GM21360 (cell line): ENCODE measurements around the gene GPR55.
"Not testable (repeated sequence)": the region's sequence is repeated elsewhere in the genome, so short reads cannot be mapped to it uniquely, and the experiment has no call there.

Experiments used
- ATAC-seq: cut with Tn5 transposase; IDR thresholded peaks from one replicate; pipeline ENCODE4 v1.9.1; 2021; ENCODE audit warnings: mild to moderate bottlenecking, moderate library complexity; ENCODE audit not compliant: unreplicated experiment

Gene GPR55

GRCh38 chr2:230936243-230936642, 11.2 kb upstream of the GPR55 start:
- ATAC-seq = not testable (repeated sequence)

DNA sequence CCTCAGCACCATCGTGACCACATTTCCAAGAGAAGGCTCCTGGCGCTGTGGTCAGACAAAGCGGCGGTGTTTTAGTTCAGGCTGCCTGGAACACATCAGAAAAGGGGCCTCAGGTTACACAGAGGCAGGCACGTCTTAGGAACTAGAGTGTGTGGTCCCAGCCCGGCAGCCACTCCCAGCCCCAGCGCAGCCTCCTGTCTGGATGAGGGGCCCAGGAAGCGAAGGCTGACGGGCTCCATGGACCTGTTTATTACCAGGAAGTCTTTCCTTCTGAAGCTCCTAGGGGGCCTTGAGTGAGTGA, 10.0 kb upstream of the GPR55 start:
- no peak for ATAC-seq

DNA sequence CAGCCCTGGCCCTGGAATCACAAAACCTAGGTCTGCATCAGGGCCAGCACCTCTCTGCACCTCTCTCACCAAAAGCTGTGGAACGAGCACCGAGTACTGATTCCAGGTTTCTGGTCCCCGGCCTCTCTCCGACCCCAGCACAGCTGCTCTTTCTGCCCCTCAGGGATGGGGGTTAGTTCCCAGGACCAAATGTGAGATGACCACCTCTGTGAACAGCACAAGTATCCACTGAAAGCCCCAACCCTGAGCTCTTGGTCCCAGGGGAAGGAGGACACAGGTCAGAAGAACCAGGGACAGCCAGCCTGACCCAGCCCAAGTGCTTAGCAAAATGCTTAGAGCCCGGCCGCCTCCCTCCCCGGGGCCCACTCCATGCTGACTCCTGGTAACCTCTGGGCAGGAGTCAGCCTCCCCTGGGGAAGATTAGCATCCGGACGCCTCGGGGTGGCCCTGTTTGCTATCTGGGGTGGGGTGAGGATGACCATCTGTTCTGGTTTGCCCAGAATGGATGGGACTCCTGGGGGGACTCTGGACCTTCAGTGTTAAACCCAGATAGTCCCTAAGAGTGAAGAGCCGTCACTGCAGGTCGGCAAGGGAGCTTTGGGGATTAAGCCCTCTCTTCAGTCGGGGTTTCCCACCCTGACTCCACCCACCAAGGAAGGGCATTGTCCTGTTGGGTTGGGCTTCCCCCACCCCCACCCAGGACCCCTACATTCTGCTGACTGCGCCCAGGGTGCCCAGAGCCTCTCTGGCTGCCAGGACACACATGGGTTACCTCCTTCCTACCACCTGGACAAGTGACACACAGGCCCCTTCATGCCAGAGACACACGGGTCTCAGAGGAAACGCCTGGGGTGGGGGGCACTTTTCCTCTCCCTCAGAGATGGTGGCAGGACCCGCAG, 9.4 kb upstream of the GPR55 start:
- ATAC-seq = no peak

DNA sequence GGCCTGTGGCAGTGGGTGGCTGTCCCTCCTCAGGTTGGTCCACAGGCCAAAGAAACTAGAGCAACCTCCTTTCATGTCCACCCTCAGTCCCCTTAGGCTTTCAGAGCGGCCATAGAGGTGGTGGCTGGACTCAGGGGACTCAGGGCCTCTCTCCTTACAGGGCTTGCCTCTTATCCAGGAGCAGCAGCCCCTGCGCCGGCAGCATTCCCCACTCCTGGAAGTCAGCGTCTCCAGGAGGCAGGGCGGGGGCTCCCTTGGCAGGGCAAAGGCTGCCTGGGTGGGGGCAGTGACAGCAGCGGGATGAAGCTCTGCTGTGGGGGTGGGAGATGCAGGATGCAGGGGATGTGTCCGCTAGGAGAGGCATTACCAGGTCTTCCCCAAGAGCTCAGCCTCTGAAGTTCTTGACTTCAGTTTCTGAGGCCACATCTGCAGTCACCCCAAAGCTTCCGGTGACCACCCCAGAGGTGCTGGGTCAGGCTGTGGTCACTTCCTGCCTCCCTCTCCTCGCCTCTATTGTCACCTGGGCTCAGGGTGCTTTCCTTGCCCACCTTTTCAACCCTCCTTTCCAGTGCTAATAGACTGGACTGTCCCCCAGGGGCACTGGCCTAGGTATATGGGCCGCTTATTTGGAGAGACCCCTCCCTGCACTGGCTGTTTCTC, 8.6 kb upstream of the GPR55 start:
- no peak for ATAC-seq

DNA sequence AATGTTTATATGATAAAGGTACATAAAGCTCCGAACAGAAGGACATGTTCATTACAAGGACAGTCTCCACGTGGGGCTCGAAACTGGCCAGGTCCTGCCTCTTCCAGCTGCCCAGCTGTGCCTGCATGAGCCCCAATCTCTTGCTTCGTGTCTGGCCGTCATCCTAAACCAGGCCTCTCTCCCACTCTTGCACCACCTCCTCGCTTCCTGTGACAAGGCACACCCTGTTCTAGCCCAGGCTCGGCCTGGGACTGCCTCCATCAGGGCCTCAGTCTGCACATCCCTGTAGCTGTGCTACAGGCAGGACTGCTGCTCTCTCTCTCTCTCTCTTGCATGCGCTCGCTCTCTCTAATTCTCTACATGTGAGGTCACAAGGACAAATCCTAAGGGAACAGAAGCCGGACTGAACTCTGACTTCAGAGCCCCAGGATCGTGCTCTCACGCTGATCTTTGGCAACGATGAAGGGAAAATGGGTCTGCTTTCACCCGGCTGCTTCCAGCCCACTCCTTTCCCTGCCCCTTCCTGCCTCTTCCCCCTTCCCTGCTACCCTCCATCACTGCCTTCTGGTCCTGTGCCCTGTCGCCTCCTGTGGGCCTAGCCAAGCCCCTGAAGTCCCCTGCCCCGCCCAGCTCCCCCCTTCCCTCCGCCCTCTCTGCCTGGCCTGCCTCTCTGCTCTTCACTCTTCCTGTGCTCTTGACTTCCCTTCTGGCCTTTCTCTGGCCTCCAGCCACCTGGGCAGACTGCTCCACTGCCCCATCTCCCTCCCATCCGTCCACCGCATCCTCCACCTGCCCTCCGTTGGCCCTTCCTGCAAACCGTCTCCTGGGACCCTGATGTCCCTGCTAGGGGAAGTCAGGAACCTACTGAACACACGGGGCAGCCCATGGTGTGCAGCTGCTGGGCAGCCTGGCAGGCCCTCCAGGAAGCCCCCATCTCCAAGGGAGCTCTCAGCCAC, 7.8 kb upstream of the GPR55 start:
- no peak for ATAC-seq

- no peak for ATAC-seq
These were observed 6.7 kb upstream of the GPR55 start for GRCh38 chr2:230931556-230932231.

GRCh38 chr2:230930928-230931555, 6.0 kb upstream of the GPR55 start:
- no peak for ATAC-seq

- ATAC-seq = no peak
These were observed 5.2 kb upstream of the GPR55 start for GRCh38 chr2:230930149-230930780.

- ATAC-seq = no peak
These were observed 4.5 kb upstream of the GPR55 start for GRCh38 chr2:230929381-230930148.

GRCh38 chr2:230928701-230929380, 3.8 kb upstream of the GPR55 start:
- ATAC-seq = no peak

DNA sequence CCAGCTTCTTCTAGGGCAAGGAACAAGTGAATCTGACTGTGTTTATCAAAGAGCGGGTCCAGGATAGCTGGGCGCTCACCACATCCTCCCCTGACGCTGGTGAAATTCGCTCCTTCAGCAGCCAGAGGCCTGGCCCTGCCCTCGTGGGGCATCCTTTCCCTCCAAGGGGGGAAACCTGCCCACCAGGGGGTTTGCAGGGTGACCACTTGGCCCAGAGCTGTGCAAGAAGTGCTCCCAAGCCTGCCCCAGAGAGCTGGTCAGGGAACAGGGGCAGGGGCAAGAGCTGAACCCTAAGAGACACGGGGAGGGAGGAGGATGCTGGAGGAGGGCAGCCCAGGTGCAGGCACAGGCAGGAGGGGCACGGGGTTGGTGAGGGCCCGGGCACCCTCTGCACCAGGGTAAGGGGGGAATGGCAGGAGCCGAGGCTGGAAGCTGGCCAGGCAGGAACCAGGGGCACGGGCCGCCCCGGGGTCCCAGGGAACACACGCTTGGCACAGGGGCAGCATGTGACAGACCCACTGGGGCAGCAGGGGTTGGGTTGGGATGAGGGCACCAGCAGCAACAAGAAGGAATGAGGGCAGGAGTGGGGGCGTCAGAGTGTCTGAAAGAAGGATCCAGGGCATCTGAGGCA, 2.8 kb upstream of the GPR55 start:
- ATAC-seq = no peak

- ATAC-seq = peak; percentile 41
These were observed 1.1 kb upstream of the GPR55 start for GRCh38 chr2:230925879-230926765.

DNA sequence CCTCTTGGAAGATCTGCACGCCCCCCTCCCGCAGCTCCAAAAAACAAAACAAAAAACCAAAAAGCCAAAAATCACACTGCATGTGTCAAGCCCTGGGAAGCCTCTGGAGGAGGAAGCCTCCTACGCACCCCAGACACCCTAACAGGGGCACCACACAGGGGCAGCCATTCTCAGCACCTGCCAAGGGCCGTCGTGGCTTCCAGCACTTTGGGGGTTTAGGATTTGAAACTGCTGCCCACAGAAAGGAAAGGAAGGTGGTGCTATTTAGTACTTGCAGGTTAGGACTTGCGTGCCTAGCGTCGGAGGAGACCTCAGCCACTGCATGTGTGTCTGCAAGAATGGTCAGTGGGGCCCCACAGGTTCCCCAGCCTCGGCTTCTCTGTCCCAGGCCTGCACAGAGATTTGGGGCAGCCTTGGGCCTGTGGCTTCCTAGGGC, 419 bp upstream of the GPR55 start:
- ATAC-seq = peak; percentile 13

- ATAC-seq = peak; percentile 1
These were observed 961 bp downstream of the GPR55 start for GRCh38 chr2:230924092-230924469.

GRCh38 chr2:230922951-230923717, 1.9 kb downstream of the GPR55 start:
- no peak for ATAC-seq
